Keratinocyte (primary cell): ENCODE data around the gene CHID1.

Source experiments
- CTCF ChIP-seq, 3 experiments: IDR thresholded peaks in 1 of 3; conservative IDR thresholded peaks in 1 of 3; optimal IDR thresholded peaks in 1 of 3; 2 replicates in 2 of 3; 3 replicates in 1 of 3; pipeline versions ENCODE3 to v1.5.1; 2011; ENCODE audit warnings: low read length in 3 of 3, mild to moderate bottlenecking in 3 of 3, moderate library complexity in 2 of 3, control low read depth in 1 of 3, inconsistent platforms in 1 of 3; ENCODE audit not compliant: insufficient read depth in 2 of 3; ENCODE audit errors: extremely low read depth in 1 of 3
- EZH2 ChIP-seq: IDR thresholded peaks from one replicate; pipeline ENCODE4 v1.6.1; 2012; ENCODE audit warnings: inconsistent platforms, mild to moderate bottlenecking, low read length, moderate library complexity

GRCh38 chr11:824942-825341 is 85.7 kb downstream of the CHID1 start:
- TF ChIP-seq CTCF (optimal IDR thresholded peaks at IDR 0.05 in 1 of 3, IDR thresholded peaks at IDR 0.05 in 1 of 3, conservative IDR thresholded peaks at IDR 0.05 in 1 of 3; ENCODE audit: extremely low read depth in 1 of 3, insufficient read depth in 2 of 3, low read length in 3 of 3) = no peak
- TF ChIP-seq EZH2 = no peak
